GM10248 (cell line): ENCODE measurements around the gene ATP8A1.

Experiments used
- CTCF ChIA-PET: fragments of 300-600 bp; sonication (Branson Sonifier 250); formaldehyde crosslinking; extraction: SDS; loops from one replicate; lab custom pipeline; 2021; ENCODE audit warnings: antibody characterized with exemption; lab: Yijun Ruan, JAX
- POLR2A ChIA-PET: fragments of 350-650 bp; sonication (Branson Sonifier 250); formaldehyde crosslinking; extraction: SDS; loops from one replicate; lab custom pipeline; 2020; ENCODE audit warnings: antibody characterized with exemption; lab: Yijun Ruan, JAX
- DNase-seq: peaks from one replicate; pipeline ENCODE4 v3.0.0; 2012; ENCODE audit errors: extremely low spot score
- TF ChIP-seq, protein P1 (sequence below): IDR thresholded peaks from 2 replicates; pipeline ENCODE4 v1.5.1; 2012; ENCODE audit warnings: mild to moderate bottlenecking, low read depth; ENCODE audit errors: extremely low read depth, missing control alignments, control extremely low read depth

The ATP8A1 gene

DNA sequence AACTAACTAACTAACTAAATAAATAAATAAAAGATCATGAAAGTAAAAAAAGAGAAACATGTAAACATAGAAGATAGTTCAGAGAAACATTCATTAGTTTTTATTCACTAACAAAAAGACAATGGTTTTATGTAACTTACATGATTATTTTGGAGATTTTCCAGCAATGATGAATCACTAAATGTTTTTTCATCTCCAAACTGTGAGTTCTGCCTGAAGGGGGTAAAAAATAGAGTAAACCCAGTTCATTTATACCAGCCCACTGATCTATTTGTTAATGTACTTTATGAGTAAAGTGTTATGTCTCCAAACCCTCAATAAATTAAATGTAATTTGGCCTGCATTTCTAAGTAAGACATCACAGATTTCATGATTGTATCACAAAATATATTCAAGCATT lies 101.1 kb downstream of the ATP8A1 start:
- CTCF ChIA-PET, result no interaction called here
- TF ChIP-seq, protein P1, sequence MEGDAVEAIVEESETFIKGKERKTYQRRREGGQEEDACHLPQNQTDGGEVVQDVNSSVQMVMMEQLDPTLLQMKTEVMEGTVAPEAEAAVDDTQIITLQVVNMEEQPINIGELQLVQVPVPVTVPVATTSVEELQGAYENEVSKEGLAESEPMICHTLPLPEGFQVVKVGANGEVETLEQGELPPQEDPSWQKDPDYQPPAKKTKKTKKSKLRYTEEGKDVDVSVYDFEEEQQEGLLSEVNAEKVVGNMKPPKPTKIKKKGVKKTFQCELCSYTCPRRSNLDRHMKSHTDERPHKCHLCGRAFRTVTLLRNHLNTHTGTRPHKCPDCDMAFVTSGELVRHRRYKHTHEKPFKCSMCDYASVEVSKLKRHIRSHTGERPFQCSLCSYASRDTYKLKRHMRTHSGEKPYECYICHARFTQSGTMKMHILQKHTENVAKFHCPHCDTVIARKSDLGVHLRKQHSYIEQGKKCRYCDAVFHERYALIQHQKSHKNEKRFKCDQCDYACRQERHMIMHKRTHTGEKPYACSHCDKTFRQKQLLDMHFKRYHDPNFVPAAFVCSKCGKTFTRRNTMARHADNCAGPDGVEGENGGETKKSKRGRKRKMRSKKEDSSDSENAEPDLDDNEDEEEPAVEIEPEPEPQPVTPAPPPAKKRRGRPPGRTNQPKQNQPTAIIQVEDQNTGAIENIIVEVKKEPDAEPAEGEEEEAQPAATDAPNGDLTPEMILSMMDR, result no peak
- POLR2A ChIA-PET, result no interaction called here

GRCh38 chr4:42554072-42554471 lies 102.8 kb downstream of the ATP8A1 start:
- no peak for DNase-seq
- CTCF ChIA-PET, result interaction anchor here (1.1 to 1.4 kb wide), 2 partner anchors 14 to 34 kb away, joined by 3 to 7 read pairs; no protein-coding TSS in a partner anchor
- TF ChIP-seq, protein P1, result no peak
- POLR2A ChIA-PET, result interaction anchor here (1.1 kb wide), 1 partner anchor 10 kb away, joined by 3 read pairs; no protein-coding TSS in a partner anchor

More for the DNA sequence above, 101.1 kb downstream of the ATP8A1 start:
- DNase-seq, result no peak

DNA sequence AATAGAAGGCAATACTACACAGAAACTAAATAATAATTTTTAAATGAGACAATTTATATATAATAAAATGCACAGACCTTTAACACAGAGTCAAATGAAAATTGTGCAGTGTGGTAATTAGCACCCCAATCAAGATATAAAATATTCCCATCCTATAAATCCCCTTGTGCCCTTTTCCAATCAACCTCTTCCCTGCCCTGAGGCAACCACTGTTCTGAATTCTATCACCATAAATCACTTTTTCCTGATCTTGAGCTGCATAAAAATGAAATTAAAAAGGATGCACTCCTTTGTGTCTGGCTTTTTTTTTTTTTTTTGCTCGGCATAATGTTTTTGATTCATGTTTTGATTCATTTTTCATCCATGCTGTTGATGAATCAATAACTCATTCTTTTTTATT lies 107.0 kb downstream of the ATP8A1 start:
- ChIA-PET CTCF (interaction anchor here (1.2 kb wide), 1 partner anchor 10 kb away, joined by 3 read pairs; no protein-coding TSS in a partner anchor), POLR2A (no interaction called here)
- TF ChIP-seq, protein P1, result no peak
- no peak for DNase-seq

DNA sequence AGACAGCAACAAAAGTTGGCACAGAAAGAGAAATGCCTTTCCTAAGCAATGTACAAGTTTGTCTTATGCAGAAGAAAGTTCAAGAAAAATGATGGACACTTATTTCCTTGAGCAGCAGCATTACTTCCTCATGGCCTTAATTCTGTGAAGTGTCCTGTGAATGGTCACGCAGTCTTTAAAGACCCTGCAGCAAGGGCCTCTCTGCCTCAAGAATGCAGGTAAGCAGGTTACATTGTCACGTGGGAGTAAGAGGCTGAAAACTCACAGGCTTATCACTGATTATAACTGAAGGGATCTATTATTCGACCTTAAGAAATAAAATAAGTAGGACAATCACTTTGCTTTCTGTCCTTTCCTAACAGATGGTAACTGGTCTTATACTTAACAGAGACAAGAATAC lies 109.1 kb downstream of the ATP8A1 start:
- no peak for DNase-seq
- CTCF ChIA-PET, result no interaction called here
- TF ChIP-seq, protein P1, result no peak
- POLR2A ChIA-PET, result no interaction called here

- ChIA-PET POLR2A (interaction anchor here (0.8 kb wide), 1 partner anchor 10 kb away, joined by 3 read pairs; no protein-coding TSS in a partner anchor), CTCF (interaction anchor here (1.6 kb wide), 1 partner anchor 18 kb away, joined by 3 read pairs; no protein-coding TSS in a partner anchor)
- no peak for DNase-seq
- TF ChIP-seq, protein P1, result no peak
Observed at GRCh38 chr4:42543762-42544161, 113.1 kb downstream of the ATP8A1 start.

DNA sequence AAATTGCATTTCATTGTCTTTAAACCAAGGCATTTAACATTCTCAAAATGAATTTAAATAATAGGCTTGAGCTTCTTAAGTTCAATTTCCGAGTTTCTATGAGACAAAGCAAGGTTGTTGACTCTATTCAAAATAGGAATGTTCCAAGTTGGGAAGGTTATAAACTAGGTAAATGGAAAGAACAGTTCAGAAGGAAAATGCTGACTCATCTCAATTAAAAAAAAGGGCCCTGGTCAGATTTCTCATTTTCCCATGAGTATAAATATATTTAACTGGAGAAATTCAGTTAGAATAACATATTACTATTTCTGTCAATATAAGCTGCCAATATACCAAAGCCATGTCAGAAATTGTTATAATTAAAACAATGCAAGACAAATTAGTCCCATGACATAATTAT lies 113.8 kb downstream of the ATP8A1 start:
- ChIA-PET POLR2A (no interaction called here), CTCF (interaction anchor here (1.6 kb wide), 1 partner anchor 17 kb away, joined by 3 read pairs; no protein-coding TSS in a partner anchor)
- DNase-seq, result no peak
- TF ChIP-seq, protein P1, result no peak
